Colon (tissue), 2 donors: ENCODE results near the gene C10orf67.
"Not testable (repeated sequence)": the region's sequence is repeated elsewhere in the genome, so short reads cannot be mapped to it uniquely, and the experiment has no call there.

Experiments used
- FAIRE-seq: peaks from 2 replicates; lab custom pipeline; 2012; peaks lifted over from hg19 to GRCh38; lab: Jason Lieb, UNC
- donor health status: control.
- donor health status: control.

C10orf67 gene

GRCh38 chr10:23344241-23344841 lies at the start of gene C10orf67:
TSS of gene C10orf67 (minus strand) at chr10:23344797. CDS start at chr10:23344774, 23 bp downstream.
- no peak for FAIRE-seq

- FAIRE-seq: no peak
Measured at GRCh38 chr10:23391821-23392220, 47.2 kb upstream of the C10orf67 start.

- no peak for FAIRE-seq
Measured at GRCh38 chr10:23390809-23391208, 46.2 kb upstream of the C10orf67 start.

GRCh38 chr10:23390408-23390807 lies 45.8 kb upstream of the C10orf67 start:
- not testable (repeated sequence) for FAIRE-seq

GRCh38 chr10:23387516-23387915 lies 42.9 kb upstream of the C10orf67 start:
- not testable (repeated sequence) for FAIRE-seq

- FAIRE-seq: no peak
Measured at GRCh38 chr10:23386052-23386451, 41.5 kb upstream of the C10orf67 start.

- FAIRE-seq: no peak
Measured at GRCh38 chr10:23384364-23384763, 39.8 kb upstream of the C10orf67 start.

- no peak for FAIRE-seq
Measured at GRCh38 chr10:23383637-23384036, 39.0 kb upstream of the C10orf67 start.

- no peak for FAIRE-seq
Measured at GRCh38 chr10:23381298-23382040, 36.9 kb upstream of the C10orf67 start.

- FAIRE-seq: no peak
Measured at GRCh38 chr10:23379686-23380085, 35.1 kb upstream of the C10orf67 start.

- FAIRE-seq: no peak
Measured at GRCh38 chr10:23376229-23376655, 31.6 kb upstream of the C10orf67 start.

GRCh38 chr10:23375366-23375765 lies 30.8 kb upstream of the C10orf67 start:
- no peak for FAIRE-seq

GRCh38 chr10:23373156-23373555 lies 28.6 kb upstream of the C10orf67 start:
- FAIRE-seq: no peak

GRCh38 chr10:23371073-23371472 lies 26.5 kb upstream of the C10orf67 start:
- no peak for FAIRE-seq

GRCh38 chr10:23370106-23370505 lies 25.5 kb upstream of the C10orf67 start:
- no peak for FAIRE-seq

- no peak for FAIRE-seq
Measured at GRCh38 chr10:23368816-23369640, 24.4 kb upstream of the C10orf67 start.

- no peak for FAIRE-seq
Measured at GRCh38 chr10:23367896-23368595, 23.4 kb upstream of the C10orf67 start.

- FAIRE-seq: not testable (repeated sequence)
Measured at GRCh38 chr10:23365417-23366030, 20.9 kb upstream of the C10orf67 start.

- no peak for FAIRE-seq
Measured at GRCh38 chr10:23364378-23364777, 19.8 kb upstream of the C10orf67 start.

GRCh38 chr10:23363793-23364135 lies 19.2 kb upstream of the C10orf67 start:
- no peak for FAIRE-seq

GRCh38 chr10:23362879-23363792 lies 18.5 kb upstream of the C10orf67 start:
- FAIRE-seq: no peak
